GM18499 (cell line): ENCODE results near the gene PTPN5.

ENCODE experiments used
- ATAC-seq: cut with Tn5 transposase; IDR thresholded peaks from one replicate; pipeline ENCODE4 v1.9.1; 2021; ENCODE audit warnings: moderate number of reproducible peaks; ENCODE audit not compliant: insufficient read depth, unreplicated experiment

The PTPN5 gene

DNA sequence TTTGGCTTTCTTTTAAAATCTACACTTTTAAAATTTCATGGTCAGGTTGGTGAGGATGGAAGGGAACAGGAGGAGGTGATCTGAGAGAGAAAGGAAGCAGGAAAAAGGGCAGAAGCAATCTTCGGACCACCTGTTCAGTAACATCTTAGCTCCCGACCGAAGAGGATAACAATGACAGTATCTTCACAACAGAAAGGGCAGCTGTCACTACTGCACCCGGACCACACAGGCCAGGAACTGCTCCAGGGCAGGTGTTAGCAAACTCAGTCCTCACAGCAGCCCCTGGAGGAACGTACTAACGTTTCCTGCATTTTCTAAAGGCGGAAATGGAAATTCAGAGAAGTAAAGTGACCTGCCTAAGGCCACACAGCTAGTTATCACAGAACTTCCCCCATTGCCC, 16.8 kb downstream of the PTPN5 start:
- no peak for ATAC-seq

DNA sequence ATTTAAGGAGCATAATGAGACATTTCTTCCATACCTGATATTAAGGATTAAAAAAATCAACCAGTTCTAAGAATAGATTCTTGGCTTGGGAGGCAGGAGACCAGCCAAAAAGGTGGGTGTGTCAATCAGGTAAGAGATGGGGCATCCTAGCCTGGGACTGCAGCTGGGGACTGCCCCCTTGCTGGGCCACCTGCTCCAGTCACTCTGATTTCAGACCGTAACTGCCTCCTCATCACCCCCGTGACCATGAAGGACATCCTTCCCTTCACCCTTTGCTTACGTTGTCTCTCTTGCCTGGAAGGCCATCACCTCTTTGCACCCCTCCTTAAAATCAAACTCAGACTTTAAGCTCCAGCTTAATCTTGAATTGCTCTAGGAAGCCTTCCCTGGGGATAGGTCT, 17.9 kb downstream of the PTPN5 start:
- no peak for ATAC-seq

DNA sequence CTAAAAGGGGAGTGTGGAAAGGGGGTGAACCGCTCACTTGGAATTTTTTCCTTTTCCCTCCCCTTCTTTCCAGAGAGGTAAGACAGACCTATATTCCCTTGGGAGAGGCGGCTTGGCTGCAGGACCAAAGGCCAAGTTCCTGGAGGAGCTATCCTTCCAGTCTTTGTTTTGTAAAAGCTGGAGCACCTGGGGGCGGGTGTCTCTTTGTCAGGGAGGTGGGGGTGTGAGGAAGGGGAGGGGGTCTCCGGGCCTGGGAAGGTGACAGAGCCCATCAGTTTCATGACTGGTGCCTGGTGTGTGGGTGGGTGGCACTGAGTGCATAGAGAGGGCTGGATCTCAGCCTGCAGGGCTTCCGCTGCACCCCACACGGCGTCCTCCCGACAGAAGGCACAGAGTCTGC, 18.5 kb downstream of the PTPN5 start:
- ATAC-seq, result no peak

DNA sequence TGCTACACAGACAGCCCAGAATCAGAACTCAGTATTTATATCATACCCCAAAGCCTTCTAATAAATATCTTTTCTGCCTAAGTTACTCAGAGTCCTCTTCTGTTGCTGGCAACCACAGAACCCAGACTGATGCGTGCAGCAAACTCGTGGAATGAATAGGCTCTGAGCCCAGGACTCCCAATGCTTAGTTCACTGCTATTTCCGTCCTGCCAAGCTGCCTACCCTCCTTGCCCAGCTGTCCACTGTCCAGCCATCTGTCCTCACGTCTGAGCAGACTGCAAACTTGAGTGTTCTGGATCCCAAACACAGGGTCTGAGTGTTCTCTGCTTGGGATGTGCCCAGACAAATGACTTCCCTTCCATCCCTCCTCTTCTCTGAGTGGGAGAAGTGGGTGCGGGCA, 19.4 kb downstream of the PTPN5 start:
- no peak for ATAC-seq

DNA sequence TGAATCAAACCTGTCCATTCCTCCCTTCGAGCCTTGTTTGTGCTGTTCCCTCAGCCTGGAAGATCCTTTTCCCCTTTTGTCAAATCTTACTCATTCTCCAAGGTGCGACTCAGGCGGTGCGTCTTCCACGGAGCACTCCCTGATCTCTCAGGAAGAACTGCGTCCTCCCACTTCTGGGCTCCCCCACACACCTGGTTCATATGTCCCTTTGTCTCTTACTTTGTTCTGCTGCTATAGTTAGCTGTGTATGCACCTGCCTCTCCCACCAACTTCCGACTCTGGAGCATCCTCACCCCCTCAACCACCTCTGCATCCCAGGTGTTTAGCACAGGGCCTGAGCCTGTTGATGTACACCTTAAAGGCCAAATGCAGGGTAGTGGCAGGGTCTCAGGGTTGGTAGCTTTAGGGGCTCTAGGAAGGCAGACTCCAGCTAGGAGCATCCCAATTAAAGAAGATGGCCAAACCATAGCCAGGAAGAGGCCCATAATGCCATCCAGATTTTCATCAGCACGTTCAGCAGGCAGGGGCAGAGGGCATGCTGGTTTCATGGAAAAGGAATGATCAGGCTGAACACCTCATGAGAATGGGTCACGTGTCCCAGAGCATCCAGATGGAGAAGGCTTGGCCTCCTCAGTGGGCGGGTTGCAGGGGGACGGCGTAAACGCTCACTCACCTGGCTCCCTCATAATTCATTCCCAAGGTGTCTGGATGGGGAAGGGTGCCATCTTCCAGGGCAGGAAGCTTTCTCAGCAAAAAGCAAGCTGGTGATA, 20.1 kb downstream of the PTPN5 start:
- ATAC-seq, result no peak

DNA sequence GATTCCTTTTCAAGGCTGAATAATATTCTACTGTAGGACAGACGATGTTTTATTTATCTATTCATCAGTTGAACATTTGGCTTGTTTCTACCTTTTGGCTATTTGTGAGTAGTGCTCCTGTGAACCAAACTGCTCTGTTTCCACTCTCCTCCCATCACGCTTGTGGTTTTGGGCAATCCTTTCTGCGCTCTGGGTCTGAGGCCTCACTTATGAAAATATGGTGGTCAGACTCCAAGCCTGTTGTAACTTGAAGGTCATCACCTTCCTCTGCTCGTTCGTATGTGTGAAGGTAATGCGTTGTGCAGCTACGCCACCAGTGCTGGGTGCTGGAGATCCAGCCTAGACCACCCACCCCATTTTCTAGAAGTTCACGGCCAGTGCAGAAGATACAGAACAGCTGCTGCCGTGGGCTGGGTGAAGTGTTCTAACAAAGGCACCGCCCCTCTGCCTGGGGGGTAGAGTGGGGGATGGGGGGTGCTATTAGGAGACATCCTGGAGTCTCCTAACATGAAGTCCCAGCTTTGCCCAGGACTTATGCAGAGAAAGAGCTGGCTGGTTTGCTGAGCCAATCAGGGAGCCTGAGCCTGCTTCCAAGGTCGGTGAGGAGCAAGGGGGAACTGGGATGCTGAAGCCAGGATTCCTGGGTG, 21.0 kb downstream of the PTPN5 start:
- no peak for ATAC-seq

DNA sequence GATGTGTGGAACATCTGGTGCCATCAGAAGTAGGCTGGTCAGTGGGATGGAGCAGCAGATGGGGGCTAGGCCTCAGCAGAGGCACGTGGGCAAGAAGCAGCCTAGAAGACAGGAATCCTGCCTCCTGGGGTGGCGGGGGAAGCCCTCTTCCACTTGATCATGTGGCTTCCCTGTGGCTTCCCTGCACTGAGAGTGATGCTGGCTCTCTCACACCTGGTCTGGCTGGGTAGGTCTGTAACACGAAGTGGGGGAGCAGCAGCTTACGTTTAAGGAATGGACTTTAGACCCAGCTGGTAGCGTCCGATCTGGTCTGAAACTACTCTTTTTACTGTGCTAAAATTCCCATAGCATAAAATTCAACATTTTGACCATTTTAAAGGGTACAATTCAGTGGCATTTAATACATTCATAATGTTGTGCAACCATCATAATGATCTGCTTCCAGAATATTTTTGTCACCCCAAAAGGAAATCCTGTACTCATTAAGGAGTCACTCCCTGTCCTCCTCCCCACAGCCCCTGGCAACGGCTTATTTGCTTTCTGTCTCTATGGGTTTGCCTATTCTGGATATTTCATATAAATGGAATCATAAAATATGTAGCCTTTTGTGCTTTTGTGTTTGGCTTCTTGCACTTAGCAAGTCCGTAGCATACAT, 21.7 kb downstream of the PTPN5 start:
- no peak for ATAC-seq

DNA sequence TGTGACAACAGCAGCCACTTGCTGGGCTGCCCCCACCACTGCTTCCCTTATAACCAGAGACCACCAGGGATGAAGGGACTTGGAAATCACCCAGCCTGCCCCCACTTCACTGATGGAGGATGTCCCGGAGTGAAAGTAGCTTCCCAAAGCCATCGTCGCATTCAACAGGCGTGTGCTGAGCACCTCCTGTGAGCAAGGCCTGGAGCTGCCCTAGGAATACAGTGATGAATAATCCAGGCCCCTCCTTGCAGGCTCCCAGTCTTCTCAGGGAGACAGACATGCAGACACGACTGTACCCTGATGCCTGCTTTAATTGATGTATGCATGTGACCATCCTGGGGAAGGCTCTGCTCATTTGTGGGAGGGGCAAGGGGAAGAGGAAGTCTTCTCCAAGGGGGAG, 22.6 kb downstream of the PTPN5 start:
- ATAC-seq, result no peak

DNA sequence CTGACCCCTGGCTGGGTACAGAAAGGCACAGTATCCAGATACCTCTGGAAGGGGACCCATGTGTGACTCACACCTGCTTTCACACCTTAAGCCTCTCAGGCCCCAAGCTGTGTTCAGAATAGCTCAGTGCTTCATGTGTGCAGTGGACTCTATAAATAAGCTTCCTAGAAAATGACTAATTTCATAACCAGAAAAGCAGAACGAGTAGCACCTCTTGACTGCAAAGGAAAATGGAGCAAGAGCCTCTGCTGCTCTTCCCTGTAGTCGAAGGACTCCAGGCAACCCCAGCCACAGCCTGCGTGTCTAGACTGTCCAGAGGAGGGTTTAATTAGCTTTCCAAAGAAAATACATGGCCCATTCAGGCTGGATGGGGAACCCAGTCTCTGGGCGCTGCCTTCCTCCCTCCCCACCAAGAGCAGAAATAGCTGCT, 23.1 kb downstream of the PTPN5 start:
- ATAC-seq, result peak; percentile 87

DNA sequence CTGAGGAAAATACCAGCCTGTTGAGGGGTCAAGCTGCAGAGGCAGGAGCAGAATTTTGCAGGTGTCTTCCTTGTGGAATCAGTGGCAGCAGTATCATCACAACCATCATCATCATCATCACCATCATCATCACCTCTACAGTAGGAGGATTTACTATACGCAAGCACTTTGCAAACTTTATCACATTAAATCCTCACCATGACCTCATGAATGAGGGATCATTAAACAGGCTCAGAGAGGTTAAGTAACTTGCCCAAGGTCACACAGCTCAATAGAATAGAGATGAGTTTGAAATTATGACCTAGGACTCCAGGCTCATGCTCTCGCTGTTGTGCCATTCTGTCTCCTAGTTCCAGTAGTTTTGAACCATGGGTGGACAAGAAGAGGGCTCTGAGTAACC, 25.6 kb downstream of the PTPN5 start:
- no peak for ATAC-seq

DNA sequence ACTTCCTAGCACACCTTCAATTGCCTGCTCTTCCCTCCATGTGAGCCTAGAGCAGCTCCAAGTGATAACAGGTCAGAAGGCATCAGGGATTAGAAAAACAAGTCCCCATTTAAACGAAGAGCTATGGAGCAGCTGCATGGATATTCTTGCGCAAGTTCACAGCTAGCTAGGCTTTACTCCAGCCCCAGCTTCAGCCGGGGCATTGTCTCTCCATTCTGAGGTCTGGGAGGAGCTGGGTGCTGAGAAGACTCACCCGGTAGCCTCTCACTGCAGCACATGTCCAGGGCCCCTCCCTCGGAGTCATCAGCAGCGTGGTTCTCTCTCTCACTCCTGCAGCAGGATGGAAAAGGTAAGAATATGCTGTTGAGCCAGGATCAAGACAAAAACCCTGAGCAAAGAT, 26.0 kb downstream of the PTPN5 start:
- ATAC-seq, result no peak

DNA sequence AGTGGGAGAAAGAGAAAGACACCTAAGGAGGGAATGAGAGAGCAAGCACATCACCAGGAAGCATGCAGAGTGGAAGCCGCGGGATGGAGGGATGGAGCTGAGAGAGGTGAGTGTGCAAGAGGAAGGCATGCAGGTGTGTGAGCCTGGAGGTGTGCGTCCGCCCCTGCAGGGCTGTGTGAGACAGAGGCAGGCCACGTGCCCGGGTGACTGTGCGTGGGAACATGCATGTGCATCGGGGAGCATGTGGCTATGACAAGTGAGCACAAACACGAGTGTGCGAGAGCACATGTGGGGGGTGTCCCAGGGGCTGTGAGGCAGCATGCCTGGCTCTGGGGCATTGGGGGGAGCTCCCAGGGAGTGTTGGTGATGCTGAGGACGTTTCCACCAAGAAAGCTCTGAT, 29.9 kb downstream of the PTPN5 start:
- ATAC-seq, result no peak

DNA sequence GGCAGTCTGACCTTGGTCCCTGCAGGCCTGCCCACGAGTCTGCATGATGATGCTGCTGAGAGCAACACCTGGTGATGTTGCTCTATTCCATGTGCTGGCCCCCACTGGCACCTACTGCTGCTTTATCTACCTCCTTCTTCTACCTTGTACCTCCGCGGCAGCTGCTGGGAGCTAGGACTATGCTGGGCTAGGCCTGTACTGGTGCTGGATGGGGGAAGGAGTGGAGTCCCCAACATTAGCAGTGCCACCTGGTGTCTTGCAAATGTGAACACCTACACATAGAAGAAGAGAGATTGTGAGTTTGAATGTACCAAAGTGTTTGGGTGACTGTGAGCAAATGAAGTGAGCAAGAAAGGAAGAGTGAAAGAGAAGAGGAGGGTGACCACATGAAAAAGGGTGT, 30.5 kb downstream of the PTPN5 start:
- no peak for ATAC-seq

DNA sequence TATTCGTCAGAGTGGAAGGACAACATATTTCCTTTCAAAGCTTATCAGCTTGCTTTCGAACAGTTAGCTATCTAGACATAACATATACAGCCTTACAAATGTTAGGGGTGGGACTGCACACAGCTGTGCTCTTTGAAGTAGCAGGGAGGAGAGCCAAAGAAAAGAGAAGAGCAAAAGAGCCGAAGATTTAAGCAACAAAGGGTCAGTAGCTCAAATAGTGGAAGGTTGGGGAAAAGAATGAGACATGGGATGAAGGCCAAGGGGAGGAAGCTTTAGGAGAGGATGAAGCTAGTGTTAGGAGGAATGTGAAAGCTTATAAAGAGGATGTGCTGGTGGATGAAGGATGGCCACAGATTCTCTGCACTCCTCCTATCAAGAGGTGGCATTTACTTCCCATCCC, 33.8 kb downstream of the PTPN5 start:
- ATAC-seq, result no peak

DNA sequence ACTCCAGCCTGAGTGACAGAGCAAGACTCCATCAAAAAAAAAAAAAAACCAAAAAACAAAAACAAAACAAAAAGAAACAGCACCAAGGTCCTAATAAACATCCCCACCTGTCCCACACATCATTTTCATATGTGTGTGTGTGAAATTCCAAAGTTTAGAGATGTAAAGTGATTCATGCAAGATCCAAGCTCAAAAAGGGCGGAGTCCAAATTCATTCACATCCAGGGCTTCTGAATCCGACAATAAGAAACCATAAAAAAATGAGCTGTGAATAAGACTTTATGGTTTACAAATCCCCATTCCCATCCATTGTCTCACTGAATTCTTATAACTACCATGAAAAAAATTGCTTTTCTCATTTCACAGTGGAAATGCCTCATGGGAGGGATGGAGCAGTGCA, 34.7 kb downstream of the PTPN5 start:
- ATAC-seq, result no peak

DNA sequence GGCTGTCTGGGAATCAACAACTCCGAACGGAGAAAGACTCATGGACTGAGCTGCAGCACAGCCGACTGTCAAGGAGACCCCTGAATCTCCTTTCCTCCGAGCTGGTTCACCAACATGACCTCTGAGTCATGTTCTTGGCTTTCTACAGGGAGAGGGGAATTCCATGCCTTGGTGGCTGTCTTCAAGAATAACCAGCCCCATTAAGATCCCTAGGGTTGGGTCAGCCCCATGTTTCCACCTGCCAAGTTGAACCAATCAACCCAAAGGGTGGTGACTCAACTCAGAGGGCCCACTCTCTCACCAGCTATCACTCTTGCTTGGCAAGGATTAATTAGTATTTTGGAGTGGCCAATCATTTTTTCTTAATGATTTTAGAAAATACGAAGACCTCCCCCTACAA, 37.3 kb downstream of the PTPN5 start:
- no peak for ATAC-seq

DNA sequence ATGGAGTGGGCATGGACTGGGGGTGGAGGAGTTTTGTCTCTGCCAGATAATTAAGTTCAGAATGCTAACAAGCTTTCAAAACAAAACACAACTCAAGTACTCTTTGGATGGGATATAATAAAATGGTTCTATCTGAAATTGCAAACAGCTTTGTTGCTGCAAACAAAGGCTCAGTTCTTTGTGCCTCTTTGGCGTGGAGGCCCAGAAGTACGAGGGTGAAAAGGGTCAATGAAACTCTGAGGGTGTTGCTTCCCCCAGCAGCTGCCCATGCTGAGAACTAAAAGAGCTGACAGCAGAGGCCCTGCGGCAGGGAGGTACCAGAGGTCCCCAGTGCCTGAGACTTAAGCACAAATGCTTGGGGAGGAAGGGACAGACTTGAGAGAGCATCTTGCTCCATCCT, 39.1 kb downstream of the PTPN5 start:
- no peak for ATAC-seq

DNA sequence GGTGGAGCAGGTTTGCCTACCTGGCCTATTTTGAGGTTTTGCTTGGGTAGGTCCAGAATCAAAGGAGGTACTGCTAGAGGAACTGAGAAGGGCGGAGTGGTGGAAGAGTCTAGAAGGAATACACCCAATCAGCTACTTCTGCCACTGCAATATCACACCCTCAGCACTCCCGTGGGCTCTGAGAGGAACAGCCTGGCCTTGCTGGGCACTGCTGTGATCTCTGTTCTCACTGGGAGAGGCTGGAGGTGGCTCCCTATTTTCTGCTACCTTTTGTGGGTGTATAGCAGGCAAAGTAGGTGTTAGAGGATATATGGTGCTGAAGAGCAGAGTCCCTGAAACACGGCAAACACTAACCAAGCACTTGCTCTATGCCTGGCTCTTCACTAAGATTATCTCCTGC, 40.7 kb downstream of the PTPN5 start:
- no peak for ATAC-seq

DNA sequence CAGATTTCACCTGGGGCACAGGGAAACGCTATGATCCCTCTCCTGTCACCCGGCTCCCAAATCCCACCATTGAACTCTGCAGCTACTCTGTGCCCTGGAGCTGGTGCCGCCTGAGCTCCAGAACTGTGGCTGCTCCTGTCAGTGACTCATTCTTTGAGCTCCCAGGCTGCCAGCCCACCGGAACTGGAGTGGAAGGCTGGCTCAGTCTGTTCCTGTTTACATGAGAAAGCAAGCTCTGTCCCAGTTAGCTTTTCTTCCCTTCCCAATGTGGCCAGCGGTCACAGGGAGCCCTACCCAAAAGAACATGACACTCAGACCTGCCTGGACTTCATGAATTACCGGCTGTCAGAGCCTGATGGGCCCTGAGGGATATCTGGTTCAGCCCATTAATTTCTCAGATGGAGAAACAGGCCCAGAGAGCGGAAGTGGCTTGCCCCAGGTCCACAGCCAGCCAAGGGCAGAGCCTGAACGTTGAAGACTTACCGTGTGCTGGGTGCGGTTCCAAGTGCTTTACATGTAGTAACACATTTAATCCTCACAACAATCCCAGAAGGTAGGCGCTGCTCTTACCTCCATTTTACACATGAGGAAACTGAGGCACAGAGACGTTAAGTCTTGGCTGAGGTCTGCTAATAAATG, 41.8 kb downstream of the PTPN5 start:
- no peak for ATAC-seq

DNA sequence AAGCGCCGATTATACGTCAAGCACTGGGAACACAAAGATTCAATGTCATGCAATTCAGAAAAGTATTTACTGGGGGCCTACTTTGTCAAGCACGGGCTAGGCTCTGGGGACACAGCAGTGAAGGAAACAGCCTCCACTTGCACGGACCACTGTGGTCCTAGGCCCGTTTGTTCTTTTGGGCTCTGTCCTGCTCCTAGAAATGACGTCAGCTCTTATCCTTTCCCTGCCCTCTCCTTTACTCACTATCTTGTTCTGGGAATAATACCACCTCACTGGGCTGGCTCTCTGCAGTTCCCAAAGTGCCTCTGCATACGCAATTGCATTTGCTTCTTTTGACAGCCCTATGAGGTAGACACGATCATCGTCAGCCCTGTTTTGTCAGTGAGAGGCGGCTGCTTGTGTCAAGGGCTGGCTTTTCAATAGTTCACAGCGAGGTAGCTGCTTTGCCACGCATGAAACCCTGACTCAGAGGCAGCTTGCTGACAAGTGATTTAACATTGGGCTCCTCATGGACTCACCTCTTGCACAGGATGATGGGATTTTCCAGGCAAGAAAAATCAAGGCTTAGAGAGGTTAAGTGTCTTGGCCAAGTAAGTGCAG, 42.7 kb downstream of the PTPN5 start:
- no peak for ATAC-seq

DNA sequence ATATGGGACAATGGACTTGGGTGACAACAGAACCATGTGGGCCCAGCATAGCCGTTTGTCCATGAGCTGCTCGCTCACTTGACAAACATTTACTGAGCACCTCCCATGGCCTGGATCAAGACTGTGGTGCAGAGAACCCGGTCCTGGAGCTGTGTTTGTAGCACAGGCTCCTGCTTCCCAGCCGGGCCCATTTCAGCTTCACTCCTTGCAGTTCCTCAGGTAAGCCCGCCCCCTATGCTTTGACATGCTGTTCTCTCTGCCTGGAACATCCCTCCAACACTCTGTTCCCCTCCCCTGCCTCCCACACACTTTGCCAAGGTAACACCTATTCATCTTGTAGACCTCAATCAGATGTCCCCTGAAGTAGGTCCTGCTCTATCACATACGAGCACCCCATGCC, 46.3 kb downstream of the PTPN5 start:
- no peak for ATAC-seq
